Measurements from ENCODE around the gene F8.

Gene F8

GRCh38 chrX:154799556-154800348 is 222.8 kb downstream of the F8 start:
- H3K27me3 Mint-ChIP-seq: no peaks in the 10 kb centered on the region
- H3K4me1 Mint-ChIP-seq: peaks cover 18 to 40% of the 10 kb centered on the region in 2 donors
- H3K4me3 Mint-ChIP-seq: peak overlapping the region in 1 of 2 donors; percentile 28
- no peaks in the 10 kb centered on the region for H3K9me3 Mint-ChIP-seq
- no peak for ATAC-seq (replicated peaks)
- DNase-seq: no peak
- H3K36me3 Mint-ChIP-seq: no peaks in the 10 kb centered on the region
- peak overlapping the region; percentile 82 for H3K27ac Mint-ChIP-seq

GRCh38 chrX:154797006-154797405 is 225.5 kb downstream of the F8 start:
- no peaks in the 10 kb centered on the region for H3K27me3 Mint-ChIP-seq
- DNase-seq: no peak
- ATAC-seq (replicated peaks): peak; percentile 20 to 23
- peak overlapping the region in 1 of 2 donors; percentile 43 for H3K4me3 Mint-ChIP-seq
- H3K4me1 Mint-ChIP-seq: peaks cover 15 to 35% of the 10 kb centered on the region in 2 donors
- no peak overlapping the region for H3K27ac Mint-ChIP-seq
- no peaks in the 10 kb centered on the region for H3K36me3 Mint-ChIP-seq
- H3K9me3 Mint-ChIP-seq: no peaks in the 10 kb centered on the region

- no peaks in the 10 kb centered on the region for H3K36me3 Mint-ChIP-seq
- ATAC-seq (replicated peaks) (no peak), DNase-seq (no peak)
- H3K27me3 Mint-ChIP-seq: no peaks in the 10 kb centered on the region
- H3K4me3 Mint-ChIP-seq: no peak overlapping the region
- H3K27ac Mint-ChIP-seq: no peak overlapping the region
- H3K9me3 Mint-ChIP-seq: no peaks in the 10 kb centered on the region
- peaks cover 11 to 24% of the 10 kb centered on the region in 2 donors for H3K4me1 Mint-ChIP-seq
Observed at GRCh38 chrX:154795016-154795415, 227.5 kb downstream of the F8 start.

- Mint-ChIP-seq H3K9me3 (no peaks in the 10 kb centered on the region), H3K27ac (no peak overlapping the region), H3K27me3 (no peaks in the 10 kb centered on the region), H3K4me3 (no peak overlapping the region), H3K4me1 (peaks cover 3 to 13% of the 10 kb centered on the region in 2 donors), H3K36me3 (no peaks in the 10 kb centered on the region)
- ATAC-seq (replicated peaks) (no peak), DNase-seq (no peak)
Observed at GRCh38 chrX:154793084-154793795, 229.3 kb downstream of the F8 start.

- Mint-ChIP-seq H3K9me3 (no peaks in the 10 kb centered on the region), H3K36me3 (peaks cover 0 to 2% of the 10 kb centered on the region in 2 donors), H3K4me3 (no peak overlapping the region), H3K27me3 (no peaks in the 10 kb centered on the region), H3K4me1 (peaks cover 3 to 7% of the 10 kb centered on the region in 2 donors), H3K27ac (no peak overlapping the region)
- DNase-seq (no peak), ATAC-seq (replicated peaks) (peak; percentile 27 to 51)
Observed at GRCh38 chrX:154791939-154792338, 230.6 kb downstream of the F8 start.

- DNase-seq (no peak), ATAC-seq (replicated peaks) (no peak)
- H3K36me3 Mint-ChIP-seq: peaks cover 0 to 2% of the 10 kb centered on the region in 2 donors
- no peaks in the 10 kb centered on the region for H3K9me3 Mint-ChIP-seq
- no peak overlapping the region for H3K4me3 Mint-ChIP-seq
- H3K4me1 Mint-ChIP-seq: peaks cover 0 to 2% of the 10 kb centered on the region in 2 donors
- no peak overlapping the region for H3K27ac Mint-ChIP-seq
- no peaks in the 10 kb centered on the region for H3K27me3 Mint-ChIP-seq
Observed at GRCh38 chrX:154791467-154791866, 231.1 kb downstream of the F8 start.
